Activated CD4-positive, alpha-beta T cell treated with anti-CD3 and anti-CD28 coated beads, Interleukin-2, Interleukin-6, amounts not matched to agents 100 ng/mL and 50 ng/mL, durations not matched to agents 16 hours and 8 hours (primary cell): ENCODE results near the gene RAD51B.
A peak's percentile ranks its signal among the peaks of the same experiment; 100 is the strongest.
"Not testable (repeated sequence)": the region's sequence is repeated elsewhere in the genome, so short reads cannot be mapped to it uniquely, and the experiment has no call there.

Experiments used
- DNase-seq: peaks from one replicate; pipeline ENCODE4 v3.0.0-alpha.2; 2020

RAD51B gene

DNA sequence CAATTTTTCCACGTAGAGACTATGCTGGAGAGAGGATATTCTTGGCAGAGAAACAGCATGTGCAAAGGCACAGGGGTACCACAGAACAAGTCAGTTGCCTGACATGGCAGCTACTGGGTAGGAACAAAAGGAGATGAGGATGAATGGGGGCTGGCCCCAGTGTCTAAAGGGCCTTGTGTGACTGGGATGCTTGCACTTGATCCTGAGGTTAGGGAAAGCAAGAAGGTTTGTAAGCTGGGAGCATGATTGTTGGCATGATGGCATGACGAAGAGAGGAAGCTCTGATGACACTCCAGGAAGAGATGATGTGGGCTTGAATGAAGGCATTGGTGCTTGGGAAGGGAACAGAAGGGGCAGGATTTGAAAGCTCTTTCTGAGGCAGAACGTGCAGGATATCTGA lies 834.2 kb downstream of the RAD51B start:
- DNase-seq: no peak

DNA sequence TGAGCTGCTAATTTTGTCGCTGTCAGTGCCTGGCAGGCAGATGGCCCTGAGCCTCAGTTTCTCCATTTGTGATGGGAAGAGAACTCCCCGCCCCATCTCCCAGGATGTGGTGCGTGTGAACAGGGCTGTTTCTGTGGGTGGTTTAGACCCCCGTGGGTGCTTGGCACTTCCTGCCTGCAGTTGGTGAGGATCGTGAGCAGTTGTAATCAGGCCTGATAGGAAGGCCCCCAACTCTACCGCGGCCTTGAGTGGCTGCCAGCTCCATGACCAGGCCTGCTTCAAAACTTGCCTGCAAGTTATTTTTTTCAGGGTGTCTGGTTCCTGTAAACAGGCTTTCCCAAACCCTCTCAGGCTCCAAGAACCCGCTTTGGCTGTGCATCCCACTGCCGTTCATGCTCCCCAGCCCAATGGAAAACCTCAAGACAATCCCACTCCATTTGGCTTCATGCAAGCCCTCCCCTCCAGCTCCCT lies 834.9 kb downstream of the RAD51B start:
- no peak for DNase-seq

DNA sequence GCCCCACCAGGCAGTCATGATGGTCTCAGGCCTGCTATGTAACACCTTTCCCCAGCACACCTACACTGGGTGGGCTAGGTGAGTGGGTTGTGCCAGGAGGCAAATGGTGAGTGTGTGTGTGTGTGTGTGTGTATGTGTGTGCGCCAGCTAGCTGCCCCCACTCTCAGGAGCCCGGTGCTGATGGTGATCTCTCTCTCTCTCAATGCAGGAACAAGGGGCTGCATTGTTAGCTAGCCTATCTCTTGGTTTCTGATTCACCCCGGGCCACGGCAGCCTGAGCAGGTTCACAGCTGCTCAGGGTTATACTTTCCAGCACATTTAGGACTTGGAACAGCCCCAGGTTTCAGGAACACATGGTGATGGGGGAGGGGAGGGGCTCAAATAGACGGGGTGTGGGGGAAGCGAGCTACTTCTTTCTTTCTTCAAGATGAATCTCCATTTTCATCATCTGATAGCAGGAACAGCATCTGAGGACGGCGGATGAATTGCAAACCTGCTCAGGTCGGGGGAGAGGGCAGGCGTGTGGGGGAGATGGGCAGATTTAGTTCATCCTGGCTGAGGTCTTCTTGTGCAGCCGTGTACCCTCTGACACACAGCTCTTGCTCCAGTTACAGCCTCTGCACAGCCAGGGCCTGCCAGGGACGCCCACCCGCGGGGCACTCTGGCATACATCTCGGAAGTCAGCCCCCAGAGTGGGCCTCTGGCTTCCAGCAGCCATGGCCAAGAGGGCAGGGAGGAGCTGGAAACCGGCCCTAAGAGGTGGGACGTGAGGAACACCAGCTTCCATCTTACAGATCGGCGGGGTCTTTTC lies 835.6 kb downstream of the RAD51B start:
- no peak for DNase-seq

DNA sequence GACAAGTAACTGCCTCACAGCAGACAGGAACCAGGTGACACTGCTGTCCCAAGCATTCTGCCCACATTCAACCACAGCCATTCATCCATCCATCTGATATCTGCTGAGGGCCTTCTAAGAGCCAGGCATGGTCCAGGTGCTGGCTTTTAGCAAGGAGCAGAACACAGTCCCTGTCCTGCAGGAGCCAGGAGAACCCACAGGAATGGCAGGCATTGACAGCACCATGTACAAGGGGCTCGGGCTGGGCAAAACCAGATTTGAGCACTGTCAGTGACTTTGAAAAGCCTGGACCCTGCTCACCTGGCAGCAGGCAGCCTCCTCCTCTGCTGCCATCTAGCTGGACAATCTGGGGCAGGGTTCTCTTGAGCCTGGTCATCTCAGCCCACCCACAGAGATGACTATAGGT lies 836.3 kb downstream of the RAD51B start:
- no peak for DNase-seq

DNA sequence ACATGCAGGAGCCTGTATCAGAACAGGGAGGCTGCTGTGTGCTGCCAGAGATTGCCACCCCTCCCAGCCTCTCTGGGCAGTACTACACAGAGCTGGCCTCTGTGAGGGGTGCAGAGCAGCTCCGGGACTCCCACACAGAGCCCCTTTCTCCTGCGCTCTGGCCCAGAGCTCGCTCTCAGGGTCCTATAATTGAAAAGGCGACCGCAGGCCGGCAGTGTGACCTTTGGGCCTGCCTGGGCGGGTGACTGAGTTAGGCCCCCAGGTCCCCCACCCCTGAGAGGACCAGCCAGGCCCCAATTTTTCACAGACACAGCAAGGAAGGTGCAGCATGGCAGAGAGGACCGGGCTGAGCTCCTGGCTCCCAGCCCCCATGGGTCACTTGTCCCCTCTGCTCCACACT lies 836.9 kb downstream of the RAD51B start:
- no peak for DNase-seq

DNA sequence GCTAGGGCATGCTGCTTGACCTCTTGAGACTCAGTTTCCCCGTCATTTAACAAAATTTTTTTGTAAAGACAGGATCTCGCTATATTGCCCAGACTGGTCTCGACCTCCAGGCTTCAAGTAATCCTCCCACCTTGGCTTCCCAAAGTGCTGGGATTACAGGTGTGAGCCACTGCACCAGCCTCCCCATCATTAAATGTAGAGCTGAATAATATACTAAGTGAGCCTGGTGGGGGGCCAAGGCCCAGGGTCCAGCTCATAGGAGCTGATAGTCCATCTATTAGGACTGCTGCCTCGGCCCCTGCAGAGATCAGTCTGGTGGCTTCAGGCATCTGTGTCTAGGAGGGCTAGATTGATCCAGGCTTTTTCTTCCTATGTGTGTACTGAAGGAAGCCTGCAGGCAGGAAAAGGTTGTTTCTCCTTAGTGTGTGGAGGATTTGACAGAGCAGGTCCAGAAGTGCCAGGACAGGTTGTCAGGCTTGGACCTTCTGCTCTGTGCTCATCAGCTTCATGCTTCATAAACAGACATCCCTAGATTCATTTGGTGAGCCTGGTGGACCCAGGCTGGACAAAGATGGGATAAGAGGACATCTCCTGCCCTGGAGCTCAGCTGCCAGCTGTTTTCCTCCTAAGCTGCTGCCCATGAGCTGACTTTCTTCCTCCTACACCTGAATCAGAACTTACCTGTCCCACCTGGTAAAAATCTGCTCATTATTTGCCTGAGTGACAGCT lies 837.9 kb downstream of the RAD51B start:
- DNase-seq: no peak

DNA sequence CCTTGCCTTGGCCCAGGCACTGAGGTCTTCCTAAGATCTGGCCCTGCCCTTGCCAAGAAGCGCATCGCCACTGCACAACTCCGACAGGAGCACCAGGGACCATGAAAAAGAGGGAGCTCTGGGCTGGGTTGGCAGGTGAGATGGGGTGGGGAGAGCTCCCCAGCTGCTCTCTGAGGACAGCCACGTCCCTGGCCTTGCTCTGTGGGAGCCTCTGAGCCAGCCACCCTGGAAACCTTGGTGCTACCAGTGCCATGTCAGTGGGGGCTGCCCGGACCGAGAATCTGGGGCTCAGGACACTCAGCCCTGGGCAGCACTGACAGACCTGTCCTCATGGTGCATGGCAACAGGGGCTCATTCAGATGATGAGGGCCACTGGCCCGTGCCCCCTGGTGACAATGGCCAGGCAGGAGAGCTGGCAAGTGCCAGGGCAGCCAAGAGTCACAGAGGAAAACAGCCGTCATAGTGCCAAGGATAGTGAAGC lies 838.5 kb downstream of the RAD51B start:
- DNase-seq: no peak

DNA sequence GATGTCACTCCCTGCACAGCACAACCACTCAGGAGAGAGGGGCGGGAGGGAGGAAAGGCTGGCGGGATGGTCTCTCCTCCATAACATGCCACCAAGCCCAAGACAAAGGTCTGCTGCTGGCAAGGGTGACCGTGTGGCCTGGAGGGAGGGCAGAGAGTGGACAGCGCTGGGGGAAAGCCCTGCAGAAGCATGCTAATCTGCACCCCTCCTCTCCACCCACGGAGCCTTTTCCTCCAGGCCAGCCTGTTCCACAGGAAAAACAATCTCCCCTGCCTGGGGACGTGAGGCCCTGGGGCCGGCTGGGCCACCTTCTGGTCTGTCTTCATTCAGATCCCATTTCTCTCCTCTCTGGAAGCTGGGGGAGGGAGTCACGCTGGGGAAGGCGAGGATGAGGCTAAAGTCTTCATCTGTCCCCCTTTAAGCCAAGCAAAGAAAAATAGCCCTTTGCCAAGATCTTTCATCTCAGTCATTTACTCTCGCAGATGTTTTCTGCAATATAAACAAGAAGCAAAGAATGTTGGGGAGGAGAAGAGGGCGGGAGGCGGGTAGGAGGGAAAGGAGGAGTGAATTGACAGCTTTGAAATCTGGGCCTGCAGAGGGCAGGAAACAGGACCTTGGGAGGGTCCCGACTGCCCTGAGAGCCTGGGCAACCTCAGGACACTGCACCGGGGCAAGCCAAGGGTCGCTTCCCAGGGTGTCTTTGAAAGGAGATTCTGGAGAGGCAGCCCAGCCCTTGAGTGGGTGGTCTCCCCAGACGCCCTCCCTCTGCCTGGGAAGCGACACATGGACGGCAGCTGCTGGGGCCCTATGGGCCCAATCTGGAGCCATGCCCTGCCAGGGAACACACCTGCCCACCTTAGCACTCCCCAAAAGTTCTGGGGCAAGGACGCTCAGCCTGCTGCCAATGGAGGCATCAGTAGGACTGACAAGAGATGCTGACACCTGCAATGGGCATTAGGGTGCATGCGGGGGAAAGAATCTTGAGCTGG lies 839.7 kb downstream of the RAD51B start:
- DNase-seq: no peak

DNA sequence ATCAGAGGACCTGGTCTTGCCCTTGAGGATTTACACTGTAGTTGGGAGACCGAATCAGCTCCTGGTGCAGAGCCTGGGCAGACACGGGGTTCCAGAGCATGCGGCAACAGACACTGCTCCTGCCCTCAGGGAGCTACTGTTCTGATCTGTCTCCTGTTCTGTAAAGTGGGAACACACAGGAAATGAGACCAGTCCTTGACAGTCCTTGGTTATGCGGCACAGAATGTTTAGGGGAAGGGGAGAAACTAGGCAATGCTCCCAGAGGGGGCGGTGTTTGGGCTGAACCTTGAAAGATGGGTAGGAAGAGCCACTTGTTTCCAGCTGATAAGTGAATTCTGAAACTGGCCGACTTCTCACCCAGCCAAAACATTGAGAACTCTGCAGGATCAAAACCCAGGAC lies 840.9 kb downstream of the RAD51B start:
- no peak for DNase-seq

DNA sequence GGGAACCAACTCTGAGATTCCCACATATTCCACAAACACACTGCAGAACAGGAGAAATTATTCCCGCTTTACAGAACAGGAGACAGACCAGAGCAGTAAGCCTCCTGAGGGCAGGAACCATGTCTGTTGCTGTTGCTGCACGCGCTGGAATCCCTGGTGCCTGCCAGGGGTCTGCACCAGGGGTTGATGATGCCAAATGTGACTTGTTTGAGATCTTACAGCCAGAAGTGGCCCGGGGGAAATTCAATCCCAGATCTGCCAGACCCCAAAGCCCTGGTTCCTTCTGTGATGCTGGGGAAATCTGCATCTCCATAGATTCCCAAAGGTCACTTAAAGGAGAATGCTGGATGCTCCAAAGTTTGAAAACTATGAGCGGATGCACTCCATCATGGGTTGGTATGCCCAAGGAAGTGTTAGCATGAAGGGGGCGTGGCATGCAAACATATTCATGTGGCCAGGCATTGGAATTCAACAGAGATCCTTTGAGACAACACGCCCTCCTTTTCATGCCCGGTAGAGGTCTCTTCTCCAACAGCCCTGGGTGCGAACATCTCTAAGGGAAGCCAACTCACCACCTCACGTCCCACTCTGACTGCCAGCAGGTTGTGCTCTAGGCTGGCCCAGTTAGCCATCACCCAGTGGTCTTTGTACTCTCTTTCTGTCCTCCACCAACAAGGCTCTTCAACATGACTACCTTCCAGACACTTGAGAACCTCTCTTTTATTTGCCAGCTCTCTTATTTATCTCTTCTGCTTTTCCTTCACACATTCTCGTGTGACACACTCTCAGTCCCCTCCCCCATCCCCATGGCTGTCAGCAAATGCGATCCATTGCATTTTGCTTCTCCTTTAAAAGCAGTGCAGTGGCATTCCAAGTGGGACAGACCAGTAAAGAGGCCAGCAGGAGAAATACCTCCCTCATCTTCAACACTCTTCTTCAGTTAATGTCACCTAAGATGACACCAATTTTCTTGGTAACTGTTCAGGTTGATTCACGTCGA lies 841.9 kb downstream of the RAD51B start:
- no peak for DNase-seq

DNA sequence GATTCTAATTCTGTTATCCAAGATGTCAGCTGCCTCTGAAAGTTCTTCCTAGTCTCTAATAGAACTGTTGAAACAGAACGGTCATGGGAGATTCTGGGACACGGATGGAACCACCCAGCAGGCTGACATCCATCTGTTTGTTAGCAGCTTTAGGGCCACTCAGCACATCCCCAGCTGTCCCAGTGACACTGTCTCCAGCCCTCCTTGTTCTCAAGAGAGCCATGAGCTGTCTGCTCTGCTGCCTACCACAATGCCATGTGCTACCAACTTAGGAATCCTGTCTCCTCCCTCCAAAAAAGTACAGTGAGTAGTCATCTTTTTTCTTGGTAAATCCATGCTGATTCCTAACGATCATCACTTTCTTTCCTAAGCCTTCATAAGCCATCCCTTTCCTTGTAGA lies 842.8 kb downstream of the RAD51B start:
- no peak for DNase-seq

DNA sequence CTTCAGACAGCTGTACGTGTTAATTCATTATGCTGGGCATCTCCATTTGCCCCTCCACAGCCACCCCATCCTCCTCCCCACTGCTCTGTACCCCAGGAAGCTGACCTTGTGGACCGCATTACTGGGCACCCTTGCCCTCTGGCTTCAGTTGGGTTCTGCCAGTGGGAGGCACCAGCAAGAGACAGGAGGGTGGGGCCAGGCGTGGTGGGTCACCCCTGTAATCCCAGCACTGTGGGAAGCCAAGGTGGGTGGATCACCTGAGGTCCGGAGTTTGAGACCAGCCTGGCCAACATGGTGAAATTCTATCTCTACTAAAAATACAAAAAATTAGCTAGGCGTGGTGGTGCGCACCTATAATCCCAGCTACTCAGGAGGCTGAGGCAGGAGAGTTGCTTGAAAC lies 843.2 kb downstream of the RAD51B start:
- DNase-seq: not testable (repeated sequence)

DNA sequence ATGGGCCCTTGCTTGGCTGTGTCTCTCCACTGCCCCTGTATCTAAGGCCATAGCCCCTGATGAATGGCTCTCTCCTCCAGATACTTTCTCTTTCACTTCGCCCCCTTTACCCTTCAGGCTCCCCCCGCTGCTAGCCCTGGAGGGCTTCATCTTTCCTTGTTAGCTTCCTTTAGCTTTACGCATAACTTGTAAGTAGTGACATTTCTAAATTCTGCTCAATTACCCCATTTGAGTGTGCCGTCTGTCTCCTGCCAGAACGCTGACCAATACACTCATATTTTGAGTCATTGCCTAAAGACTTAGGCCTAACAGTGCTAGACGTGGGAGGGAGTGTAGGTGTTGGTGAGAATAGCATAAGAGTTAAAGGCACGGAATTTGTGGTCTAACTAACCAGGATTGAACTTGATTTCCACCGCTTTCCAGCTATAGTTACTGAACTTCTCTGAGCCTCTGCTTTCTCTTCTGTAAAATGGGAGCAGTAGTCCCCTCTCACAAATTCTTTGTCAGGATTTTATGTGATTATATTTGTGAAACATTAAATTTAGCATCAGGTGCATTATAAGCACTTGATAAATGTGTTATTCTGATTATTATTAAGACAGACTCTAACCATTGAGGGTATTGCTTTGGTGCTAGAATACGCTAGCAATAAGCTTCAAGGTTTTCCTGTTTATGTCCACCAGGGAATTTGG lies 844.0 kb downstream of the RAD51B start:
- DNase-seq: peak; percentile 89

DNA sequence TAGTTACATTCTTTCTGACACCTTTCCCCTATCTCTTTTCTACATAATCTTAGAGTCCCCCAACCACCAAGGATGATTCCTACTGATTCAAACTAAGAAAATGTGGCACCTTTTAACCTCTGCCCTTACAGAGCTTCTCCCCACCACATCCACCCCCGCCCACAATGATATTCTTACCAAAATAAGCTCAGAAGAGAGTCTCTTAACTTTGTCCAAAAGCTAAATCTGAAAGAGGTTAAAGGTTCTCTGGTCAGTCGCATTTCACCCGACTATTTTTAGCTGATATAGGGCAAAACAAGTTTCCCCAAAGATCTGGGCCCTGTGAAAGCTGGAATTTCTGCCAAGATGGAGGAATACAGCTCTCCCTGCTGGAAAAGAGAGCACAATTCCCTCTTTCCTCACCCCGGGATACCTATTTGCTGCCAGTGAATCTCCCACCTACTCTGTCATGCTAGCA lies 844.7 kb downstream of the RAD51B start:
- DNase-seq: peak; percentile 77

DNA sequence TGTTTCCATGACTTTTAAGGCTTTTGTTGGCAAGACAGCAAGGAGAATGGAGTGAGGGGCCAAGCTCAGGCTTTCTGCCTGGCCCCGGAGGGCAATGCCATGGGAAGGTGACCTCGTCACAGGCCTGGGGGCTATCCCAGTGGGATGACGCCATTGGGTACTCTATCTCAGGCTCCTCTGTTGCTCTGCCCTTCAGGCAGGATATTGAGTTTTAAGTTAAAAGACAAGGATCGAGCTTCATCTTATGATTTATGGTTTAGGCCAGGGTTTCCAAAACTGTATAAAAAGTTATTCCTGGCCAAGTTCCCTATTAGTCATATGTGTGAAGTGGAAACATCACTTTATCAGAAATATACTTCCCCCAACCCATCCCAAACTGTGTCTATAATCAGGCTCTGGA lies 845.6 kb downstream of the RAD51B start:
- DNase-seq: no peak

DNA sequence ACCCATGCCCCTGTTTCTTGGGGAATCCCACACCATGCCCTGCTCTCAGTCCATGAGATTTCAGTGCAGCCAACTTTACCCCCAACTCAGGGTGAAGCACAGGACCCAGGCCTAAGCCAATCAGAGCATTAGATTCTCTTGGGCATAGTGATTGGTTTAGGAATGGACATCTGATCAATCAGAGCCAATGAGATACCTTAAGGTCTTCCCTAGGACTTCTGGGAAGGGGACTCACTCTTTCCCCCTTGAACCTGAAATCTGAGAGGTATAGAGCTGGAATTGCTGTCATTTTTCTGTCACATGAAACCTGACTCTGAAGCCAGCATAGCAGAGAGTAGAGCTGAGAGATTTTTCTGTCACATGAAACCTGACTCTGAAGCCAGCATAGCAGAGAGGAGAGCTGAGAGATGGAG lies 846.2 kb downstream of the RAD51B start:
- no peak for DNase-seq

DNA sequence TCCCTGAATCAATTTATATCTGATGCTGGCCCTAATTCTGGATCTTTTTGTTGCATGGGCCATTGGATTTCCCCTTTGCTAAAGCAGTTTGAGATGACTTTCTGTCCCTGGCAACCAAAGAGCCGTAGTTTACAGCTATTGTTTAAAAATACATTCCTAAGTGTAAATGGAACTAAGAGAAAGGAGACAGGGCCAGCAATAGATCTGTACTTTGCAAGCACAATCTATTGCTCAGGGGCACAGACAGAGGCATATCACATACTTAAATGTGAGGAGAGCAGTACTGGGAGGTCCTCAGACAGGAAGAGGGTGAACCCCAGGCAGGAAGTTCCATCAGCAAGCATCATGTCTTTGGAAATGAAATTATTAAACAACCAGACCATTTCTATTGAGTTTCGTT lies 846.7 kb downstream of the RAD51B start:
- DNase-seq: no peak

DNA sequence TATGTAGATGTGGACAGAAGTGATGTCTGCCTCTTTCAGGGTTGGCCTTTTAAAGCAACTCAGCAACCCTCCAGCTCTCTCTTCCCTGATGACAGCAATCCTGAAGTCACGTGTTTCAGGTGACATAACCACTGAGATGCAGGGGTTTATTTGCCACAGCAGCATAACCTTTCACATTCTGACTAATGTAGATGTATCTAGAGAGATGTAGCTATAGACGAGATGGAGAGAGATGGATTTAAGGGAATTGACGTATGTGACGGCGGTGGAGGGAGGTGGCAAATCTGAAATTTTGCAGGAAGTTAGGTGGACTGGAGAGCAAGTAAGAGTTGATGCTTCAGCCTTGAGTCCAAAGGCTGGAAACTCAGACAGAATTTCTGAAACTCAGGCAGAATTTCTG lies 847.3 kb downstream of the RAD51B start:
- no peak for DNase-seq

DNA sequence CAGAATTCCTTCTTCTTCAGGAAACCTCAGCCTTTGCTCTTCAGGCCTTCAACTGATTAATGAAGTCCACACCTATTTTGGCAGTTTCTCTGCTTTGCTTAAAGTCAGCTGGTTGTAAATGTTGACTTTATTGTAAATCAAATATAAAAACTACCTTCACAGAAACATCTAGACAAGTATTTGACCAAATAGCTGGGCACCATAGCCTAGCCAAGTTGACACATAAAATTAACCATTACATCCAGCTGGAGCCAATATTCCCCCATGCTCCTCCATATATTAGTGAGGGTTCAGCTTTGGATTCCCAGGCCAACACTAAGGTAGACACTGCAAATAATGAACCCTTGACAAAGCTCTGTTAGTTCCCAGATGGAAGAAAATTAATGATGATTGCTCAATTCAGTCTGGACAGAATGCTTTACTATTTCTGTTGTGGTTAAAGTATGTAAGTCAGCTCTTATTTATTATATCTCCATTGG lies 847.8 kb downstream of the RAD51B start:
- no peak for DNase-seq

DNA sequence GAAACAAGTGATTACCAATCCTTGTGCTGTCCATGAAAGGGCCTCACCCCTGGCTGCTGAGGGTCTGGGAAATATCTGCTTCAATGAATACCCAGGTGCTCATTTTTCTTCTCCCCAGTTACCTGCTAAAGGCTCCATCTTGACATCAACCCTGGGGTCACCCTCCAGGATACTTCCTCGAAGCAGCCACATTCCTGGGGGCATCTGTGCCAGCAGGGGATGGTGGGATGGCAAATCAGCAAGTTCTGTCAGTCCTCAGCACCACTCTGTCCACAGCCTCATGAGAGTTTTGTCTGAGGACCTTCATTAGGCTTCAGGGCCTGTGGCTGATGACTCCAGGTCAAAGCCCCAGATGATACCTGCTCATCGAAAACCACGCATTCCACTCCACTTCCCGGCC lies 848.4 kb downstream of the RAD51B start:
- DNase-seq: no peak

DNA sequence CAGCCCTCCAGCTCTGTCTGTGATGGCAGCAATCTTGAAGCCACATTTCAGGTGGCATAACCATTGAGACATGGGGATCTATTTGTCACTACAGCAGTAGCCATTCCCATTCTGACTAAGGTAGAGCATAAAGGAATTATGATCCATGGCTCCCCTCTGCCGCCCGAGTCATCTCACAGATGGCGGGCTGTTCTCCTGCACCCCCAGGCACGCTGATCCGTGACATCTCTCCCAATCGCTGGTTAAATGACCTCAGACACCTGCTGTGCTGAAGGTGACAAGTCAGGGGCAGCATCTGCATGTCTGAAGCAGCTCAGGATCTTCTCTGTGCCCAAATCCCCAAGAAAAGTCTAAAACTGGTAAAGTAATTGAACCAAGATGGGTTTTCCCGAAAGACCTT lies 849.0 kb downstream of the RAD51B start:
- no peak for DNase-seq
